ENCODE results near the gene MAGI3.
"Not testable (repeated sequence)": the region's sequence is repeated elsewhere in the genome, so short reads cannot be mapped to it uniquely, and the experiment has no call there.

The MAGI3 gene

DNA sequence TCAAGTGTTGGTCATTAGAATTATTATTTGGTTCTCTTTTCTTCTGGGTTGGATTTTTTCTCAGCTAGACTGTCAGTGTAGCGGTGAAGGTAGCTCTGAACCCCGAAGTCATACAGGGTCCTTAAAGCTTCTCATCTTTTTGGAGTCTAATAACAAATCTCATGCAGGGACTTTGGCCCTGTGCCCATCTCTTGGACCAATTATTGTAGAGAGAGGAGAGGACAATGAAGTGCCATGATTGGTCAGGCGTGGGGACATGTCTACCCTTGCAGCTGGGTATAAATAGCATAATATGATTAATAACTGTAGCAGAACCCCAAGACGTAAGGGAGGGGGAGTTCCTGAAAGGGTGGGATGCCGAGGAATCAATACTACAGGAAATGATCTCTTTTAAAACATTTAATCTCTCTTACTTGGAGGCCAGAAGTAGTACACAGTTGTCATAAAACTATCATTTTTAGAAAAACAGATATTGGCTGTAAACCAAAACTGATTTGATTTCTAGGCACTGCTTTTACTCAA is 8.8 kb downstream of the MAGI3 start:
- peak; percentile 52 for DNase-seq

DNA sequence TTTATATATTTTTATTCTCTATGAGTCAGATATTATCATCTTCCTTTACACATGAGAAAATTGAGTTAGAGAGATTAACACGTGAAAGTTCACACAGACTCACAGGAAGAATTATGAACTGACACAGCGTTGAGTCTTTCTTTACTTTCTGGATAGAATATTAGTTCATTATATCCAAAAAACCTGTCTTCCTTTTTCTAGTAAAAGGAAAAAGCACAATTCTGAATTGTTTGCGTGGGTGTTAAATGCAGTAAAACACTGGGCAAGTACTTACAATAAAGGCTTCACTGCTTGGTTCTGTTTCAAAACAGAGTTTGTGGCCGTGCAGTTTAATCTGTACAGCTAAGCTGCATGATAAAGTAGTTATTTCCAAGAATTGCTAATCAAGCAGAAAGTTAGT is 10.8 kb downstream of the MAGI3 start:
- DNase-seq = no peak

GRCh38 chr1:113401728-113402127 is 11.4 kb downstream of the MAGI3 start:
- no peak for DNase-seq

DNA sequence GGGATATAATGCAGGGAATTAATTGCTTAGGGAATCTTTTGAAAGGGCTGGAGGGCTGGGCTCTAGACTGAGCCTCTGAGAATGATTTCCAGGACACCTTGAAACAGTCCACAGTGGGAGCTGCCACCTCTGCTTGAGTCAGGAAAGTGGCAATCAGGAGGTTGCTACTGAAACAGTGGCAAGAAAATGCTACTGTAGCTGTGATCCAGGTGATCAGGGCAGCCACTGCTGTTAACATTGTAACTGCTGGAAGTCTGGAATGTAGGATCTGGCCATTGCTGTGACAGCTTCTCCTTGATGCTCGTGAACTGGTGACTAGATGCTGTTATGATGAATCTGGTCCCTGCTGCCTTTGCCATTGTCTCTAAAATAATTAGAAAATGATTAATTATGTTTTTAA is 12.8 kb downstream of the MAGI3 start:
- no peak for DNase-seq

GRCh38 chr1:113405573-113405972 is 15.3 kb downstream of the MAGI3 start:
- no peak for DNase-seq

DNA sequence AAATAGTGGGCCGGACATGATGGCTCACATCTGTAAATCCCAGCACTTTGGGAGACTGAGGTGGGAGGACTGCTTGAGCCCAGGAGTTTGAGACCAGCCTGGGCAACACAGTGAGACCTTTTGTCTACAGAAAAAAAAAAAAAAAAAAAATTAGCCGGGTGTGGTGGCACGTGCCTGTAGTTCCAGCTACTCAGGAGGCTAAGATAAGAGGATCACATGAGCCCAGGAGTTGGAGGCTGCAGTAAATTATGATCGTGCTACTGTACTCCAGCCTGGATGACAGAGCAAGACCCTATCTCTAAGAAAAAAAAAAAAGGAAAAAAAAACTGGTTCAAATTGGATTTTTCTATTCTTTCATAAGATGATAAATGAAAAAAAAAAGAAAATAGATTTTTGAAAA is 15.8 kb downstream of the MAGI3 start:
- DNase-seq = not testable (repeated sequence)

DNA sequence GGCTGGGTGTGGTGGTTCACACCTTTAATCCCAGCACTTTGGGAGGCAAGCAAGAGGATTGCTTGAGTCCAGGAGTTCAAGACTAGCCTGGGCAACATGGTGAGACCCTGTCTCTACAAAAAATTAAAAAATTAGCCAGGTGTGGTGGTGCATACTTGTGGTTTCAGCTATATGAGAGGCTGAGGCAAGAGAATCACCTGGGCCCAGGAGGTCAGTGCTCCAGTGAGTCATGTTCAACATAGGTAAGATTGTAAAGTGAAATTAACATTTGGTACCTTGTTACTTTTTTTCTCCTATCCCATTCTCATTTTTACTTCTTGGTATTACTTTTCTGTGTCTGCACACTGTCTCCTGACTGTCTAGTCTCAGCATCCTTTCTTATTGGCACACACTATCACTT is 19.0 kb downstream of the MAGI3 start:
- DNase-seq = no peak

DNA sequence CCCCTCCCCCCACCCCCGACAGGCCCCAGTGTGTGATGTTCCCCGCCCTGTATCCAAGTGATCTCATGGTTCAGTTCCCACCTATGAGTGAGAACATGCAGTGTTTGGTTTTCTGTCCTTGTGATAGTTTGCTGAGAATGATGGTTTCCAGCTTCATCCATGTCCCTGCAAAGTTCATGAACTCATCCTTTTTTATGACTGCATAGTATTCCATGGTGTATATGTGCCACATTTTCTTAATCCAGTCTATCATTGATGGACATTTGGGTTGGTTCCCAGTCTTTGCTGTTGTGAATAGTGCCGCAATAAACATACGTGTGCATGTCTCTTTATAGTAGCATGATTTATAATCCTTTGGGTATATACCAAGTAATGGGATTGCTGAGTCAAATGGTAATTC is 21.7 kb downstream of the MAGI3 start:
- not testable (repeated sequence) for DNase-seq

GRCh38 chr1:113415310-113416070 is 25.2 kb downstream of the MAGI3 start:
- DNase-seq = no peak

DNA sequence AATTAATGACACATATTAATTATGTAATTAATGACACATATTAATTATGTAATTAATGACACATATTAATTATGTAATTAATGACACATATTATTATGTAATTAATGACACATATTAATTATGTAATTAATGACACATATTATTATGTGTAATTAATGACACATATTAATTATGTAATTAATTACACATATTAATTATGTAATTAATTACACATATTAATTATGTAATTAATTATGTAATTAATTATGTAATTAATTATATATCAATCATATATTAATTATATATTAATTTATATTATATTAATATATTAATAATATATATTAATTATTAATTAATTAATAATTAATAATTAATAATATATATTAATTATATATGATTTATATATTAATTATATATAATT is 25.8 kb downstream of the MAGI3 start:
- not testable (repeated sequence) for DNase-seq

GRCh38 chr1:113416496-113416895 is 26.2 kb downstream of the MAGI3 start:
- DNase-seq = no peak

- DNase-seq = no peak
Measured at GRCh38 chr1:113422315-113423068, 32.2 kb downstream of the MAGI3 start.

- DNase-seq = no peak
Measured at GRCh38 chr1:113423826-113424225, 33.5 kb downstream of the MAGI3 start.

DNA sequence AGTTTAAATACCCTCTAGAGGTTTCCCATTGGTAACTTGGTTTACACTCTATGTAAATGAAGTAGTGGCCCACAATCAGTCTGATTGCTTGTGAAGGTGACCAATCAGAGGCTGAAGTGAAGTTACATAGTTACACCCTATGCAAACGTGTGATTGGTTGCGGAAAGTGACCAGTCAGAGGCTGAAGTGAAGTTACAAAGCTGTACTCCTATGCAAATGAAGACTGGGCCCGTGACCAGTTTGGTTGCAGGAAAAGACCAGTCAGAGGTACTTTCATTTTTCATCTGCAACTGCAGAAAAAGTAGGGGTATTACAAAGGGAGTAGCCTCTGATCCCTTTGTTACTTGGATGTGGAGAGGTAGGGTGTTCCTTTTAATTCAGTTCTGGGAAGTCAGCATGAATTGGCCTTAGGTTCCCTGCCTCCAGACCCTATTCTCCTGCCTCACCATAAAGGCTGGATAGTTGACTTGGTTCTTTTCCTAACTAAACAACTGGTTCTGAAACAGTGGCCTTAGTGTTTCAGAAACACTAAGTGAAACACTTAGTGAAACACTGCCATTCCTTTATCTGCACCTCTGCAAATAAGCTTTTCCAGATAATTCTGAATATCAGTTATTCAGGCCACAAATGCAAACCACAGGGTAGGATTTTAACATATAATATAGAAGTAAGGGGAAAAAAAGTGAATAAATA is 39.3 kb downstream of the MAGI3 start:
- DNase-seq = no peak

GRCh38 chr1:113433184-113433583 is 42.9 kb downstream of the MAGI3 start:
- DNase-seq = no peak

GRCh38 chr1:113434081-113434873 is 44.0 kb downstream of the MAGI3 start:
- DNase-seq = no peak

DNA sequence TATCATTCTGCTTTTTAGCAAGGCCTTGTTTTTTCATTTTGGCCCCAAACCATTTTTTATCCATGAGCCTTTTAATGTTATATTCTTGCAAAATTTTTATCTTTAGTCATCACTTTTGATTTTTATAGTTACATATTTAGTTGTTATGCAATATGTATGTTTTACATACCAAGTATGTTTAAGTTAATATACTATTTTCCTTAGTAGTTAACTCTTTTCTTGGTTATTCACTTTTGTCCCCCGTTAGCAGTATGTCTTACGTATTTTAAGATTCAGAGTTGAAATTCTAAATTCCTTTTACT is 44.5 kb downstream of the MAGI3 start:
- DNase-seq = no peak

DNA sequence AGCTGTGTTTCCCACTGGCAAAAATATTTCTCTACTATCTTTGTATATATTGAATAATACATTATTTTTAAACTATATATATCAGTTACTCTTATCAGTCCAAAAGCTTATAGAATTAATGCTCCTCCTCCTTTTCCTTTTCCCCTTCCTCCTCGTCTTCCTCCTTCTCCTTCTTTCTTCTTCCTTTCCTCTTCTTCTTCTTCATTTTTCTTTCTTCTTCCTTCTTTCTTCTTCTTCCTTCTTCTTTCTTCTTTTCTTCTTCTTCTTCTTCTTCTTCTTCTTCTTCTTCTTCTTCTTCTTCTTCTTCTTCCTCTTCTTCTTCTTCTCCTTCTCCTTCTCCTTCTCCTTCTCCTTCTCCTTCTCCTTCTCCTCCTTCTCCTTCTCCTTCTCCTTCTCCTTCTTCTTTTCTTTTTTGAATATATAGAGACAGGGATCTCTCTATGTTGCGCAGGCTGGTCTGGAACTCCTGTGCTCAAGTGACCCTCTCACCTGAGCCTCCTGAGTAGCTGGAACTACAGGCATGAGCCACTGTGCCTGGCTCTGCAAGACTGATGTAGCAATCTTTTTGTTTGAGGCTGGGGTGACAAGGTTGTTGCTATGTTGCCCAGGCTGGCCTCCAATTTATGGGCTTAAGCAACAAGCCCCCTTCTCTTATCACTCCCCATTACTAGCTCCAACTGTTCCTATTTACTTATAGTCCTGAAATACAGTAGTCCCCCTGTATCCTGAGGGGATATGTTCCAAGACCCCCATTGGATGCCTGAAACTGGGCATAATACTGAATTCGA is 47.4 kb downstream of the MAGI3 start:
- no peak for DNase-seq

DNA sequence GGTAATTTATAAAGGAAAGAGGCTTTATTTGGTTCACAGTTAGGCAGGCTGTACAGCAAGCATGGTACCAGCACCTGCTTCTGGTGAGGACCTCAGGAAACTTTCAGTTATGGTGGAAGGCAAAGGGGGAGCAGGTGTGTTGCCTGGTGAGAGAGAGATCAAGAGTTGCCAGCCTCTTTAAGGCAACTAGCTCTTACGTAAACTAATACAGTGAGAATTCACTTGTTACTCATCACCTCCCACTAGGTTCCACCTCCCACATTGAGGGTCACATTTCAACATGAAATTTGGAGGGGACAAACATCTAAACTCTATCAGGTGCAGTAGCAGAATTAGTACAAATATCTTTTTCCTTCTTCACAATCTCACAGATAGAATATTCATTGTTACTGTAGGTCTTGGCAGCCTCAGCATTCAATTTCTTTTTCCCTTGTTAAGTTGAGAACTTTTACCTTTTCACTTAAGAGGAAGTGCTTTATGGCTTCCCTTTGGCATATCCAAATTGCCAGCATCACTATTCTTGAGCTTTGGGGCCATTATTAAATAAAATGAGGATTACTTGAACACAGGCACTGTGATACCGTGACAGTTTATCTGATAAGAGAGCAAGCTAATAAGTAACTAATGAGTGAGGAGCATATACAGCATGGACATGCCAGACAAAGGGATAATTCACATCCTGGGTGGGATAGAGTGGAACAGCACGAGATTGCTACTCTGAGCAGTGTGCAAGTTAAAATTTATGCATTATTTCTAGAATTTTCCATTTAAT is 48.4 kb downstream of the MAGI3 start:
- no peak for DNase-seq

DNA sequence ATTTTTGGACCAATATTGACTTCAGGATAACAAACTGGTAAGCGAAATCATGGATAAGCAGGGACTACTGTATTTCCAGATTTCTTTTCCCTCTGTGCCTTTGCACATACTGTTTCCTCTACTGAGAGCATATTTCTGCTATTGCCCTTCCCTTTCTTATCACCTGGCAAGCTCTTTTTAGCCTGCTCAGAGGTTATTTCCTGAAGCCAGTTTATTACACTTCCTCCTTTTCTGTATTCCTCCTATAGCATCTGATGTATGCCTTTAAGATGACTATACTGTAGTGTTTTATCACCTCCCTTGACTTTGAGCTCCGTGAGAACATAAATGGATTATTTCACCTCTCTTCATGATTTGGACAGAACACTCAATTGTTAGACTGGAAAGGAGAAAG is 49.0 kb downstream of the MAGI3 start:
- DNase-seq = no peak

- no peak for DNase-seq
Measured at GRCh38 chr1:113442131-113442530, 51.8 kb downstream of the MAGI3 start.

All from NCI-H1105 (cell line).